22Rv1 (cell line): ENCODE results near the gene MYLK.
"Not testable (repeated sequence)": the region's sequence is repeated elsewhere in the genome, so short reads cannot be mapped to it uniquely, and the experiment has no call there.

Experiments used
- H3K27ac ChIP-seq: fragments of 450-650 bp; 2 replicates; pipeline ENCODE4 v1.5.1; 2017
- ZFX ChIP-seq: fragments of 450-650 bp; IDR thresholded peaks from 2 replicates; pipeline ENCODE4 v1.6.1; 2017; ENCODE audit warnings: antibody characterized with exemption, borderline replicate concordance
- TF ChIP-seq, protein P1 (sequence below): fragments of 450-650 bp; IDR thresholded peaks from 2 replicates; pipeline ENCODE4 v1.5.1; 2017; ENCODE audit warnings: mild to moderate bottlenecking

MYLK gene

DNA sequence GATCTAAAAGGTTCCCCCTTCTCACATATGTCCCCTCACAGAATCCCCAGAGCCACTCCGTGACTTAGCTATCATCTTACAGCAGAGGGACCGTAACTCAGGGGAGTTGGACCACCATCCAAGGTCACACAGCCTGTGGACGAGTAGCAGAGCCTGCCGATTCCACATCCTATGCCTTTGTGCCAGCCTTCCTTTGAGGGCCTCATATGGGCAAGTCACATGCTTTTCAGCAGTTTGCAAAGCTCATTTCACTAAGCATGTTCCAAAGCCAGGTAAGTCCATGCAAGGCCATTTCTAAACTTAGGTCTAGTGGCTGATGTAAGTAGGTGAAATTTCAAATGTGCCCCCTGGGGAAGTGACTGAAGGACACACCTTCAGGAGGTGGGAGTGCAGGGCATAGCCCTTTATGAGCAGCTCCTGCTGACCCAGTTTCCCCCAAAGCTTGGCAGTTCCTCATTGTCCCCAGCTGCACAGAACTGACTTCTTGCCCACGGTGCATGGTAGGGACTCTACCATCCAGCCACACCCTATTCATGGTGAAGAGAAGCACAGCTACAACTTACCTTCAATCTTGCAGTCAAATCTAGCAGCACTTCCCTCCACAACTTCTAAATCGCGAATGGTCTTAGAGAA is 265.9 kb downstream of the MYLK start:
- H3K27ac ChIP-seq = no peak overlapping the region

DNA sequence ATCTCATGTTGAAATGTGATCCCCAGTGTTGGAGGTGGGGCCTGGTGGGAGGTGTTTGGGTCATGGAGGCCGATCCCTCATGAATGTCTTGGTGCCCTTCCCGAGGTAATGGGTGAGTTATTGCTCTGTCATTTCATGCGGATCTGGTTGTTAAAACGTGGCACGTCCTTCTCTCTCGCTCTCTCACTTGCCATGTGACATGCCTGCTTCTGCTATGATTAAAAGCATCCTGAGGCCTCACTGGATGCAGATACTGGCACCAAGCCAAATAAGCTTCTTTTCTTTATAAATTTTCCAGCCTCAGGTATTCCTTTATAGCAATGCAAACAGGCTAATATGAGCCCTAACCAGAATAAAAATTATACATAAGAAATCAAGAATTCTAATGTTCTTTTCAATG is 267.5 kb downstream of the MYLK start:
- no peak for TF ChIP-seq ZFX
- TF ChIP-seq, protein P1, sequence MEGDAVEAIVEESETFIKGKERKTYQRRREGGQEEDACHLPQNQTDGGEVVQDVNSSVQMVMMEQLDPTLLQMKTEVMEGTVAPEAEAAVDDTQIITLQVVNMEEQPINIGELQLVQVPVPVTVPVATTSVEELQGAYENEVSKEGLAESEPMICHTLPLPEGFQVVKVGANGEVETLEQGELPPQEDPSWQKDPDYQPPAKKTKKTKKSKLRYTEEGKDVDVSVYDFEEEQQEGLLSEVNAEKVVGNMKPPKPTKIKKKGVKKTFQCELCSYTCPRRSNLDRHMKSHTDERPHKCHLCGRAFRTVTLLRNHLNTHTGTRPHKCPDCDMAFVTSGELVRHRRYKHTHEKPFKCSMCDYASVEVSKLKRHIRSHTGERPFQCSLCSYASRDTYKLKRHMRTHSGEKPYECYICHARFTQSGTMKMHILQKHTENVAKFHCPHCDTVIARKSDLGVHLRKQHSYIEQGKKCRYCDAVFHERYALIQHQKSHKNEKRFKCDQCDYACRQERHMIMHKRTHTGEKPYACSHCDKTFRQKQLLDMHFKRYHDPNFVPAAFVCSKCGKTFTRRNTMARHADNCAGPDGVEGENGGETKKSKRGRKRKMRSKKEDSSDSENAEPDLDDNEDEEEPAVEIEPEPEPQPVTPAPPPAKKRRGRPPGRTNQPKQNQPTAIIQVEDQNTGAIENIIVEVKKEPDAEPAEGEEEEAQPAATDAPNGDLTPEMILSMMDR = no peak

More for the DNA sequence above, 265.9 kb downstream of the MYLK start:
- TF ChIP-seq, protein P1 = no peak
- no peak for TF ChIP-seq ZFX

DNA sequence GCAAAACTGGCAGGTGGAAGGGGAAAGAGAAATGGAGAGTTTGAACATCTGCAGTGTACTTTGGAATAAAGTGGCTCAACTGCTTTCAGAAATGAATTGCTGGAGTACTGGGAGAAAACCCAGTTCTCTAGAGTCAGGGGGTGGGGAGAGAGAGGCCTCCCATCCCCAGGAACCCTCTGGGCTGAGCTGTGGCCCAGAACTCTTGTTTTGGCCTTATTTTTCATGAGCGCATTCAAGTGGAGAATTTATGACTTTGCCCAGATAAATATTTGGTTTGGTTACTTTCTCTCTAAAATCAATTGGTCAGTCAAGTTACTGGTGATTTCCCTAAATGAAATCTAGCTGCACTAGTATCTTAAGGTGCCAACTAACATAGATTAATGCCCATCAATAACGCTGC is 270.6 kb downstream of the MYLK start:
- TF ChIP-seq ZFX = no peak
- TF ChIP-seq, protein P1 = no peak

More for the DNA sequence above, 267.5 kb downstream of the MYLK start:
- no peak overlapping the region for H3K27ac ChIP-seq

DNA sequence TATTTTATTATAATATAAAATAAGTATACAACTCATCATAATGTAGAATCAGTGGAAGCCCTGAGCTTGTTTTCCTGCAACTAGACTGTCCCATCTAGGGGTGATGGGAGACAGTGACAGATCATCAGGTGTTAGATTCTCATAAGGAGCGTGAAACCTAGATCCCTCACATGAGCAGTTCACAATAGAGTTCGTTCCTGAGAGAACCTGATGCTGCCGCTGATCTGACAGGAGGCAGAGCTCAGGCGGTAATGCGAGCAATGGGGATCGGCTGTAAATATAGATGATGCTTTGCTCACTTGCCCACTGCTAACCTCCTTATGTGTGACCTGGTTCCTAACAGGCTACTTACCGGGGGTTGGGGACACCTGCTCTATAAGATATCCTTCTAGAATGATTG is 272.5 kb downstream of the MYLK start:
- not testable (repeated sequence) for H3K27ac ChIP-seq

More for the DNA sequence above, 270.6 kb downstream of the MYLK start:
- H3K27ac ChIP-seq = no peak overlapping the region

DNA sequence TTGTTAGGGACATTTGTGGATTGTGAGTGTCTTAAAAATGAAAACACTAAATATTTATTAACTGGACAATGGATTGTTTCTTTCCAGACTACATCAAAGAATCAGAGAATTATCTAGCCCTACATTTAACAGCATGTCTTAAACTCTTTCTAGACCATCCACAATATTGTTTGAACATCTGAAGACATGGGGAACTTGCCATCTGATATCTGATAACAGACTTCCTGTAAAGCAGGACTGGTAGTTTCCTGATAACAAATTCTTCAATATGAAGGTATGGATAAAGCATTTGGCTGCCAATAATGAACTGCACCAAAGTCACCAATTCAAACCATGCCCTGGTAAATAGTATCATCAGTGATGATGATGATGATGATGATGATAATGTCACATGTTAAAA is 273.1 kb downstream of the MYLK start:
- no peak overlapping the region for H3K27ac ChIP-seq
- no peak for TF ChIP-seq ZFX
- TF ChIP-seq, protein P1 = no peak

DNA sequence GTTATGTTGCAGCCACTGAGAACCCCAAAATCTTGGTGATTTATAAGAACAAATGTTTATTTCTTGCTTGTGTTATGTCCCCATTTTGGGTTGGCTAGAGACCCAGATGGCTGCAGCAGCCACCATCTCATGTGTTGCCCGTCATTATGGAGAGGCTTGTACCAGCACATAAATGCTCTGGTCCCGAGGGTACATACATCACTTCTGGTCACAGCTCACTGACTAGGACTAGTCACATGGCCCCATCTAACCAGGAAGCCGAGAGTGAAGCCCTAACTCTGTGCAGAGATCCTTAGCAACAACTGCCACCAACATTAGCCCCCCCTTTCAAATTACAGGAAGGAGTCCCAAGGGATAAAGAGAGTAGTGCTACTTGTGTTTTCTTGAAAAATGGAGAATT is 273.8 kb downstream of the MYLK start:
- TF ChIP-seq, protein P1 = no peak
- TF ChIP-seq ZFX = no peak
- H3K27ac ChIP-seq = no peak overlapping the region

DNA sequence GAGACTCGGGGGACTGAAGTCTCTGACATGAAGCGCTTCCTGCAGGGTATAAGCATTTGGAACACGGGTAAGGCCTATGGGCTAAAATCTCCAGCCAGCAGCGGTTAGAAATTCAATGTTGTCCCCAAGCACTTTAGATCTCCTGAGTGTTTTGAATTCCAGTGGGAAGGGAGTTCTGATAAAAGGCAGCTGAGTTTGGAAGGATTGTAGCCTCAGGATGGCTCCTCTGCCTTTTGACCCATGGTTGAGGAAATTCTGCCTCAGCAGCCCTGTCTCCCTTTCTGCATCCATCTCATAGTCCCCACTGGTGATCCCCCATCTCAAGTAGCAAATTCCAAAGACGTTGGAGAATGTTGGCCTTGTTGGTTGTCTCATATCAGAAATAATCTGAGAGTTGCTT is 275.1 kb downstream of the MYLK start:
- TF ChIP-seq ZFX = no peak
- TF ChIP-seq, protein P1 = no peak
- no peak overlapping the region for H3K27ac ChIP-seq

DNA sequence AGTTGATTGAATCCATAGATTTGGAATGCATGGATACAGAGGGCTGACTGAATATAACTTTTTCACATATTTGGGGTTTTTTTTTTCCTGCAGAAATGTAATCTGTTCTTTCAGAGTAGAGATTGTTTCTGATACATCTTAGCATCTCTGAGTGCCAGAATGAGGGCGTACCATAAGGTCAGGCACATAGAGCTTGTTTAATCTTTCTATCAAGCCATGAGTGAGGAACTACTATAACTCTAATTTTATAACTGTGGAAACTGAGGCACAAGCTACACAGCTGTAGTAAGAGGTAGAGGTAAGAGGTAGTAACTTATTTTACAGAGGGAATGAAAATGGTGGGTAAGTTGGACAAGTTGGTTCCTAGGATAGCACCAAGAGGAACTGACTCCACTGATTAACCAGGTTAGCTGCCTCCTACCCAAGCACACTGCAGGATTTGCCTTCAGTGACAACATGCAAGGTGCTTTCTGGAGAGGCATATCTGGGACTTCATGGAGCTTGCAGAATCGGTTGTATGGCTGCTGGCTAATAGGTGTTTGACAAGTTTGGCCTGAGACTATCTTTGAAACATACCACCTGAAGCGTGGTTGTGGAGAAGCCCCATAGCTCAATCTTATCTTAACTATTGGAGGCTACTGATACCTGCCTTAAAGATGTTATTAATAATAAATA is 275.7 kb downstream of the MYLK start:
- H3K27ac ChIP-seq = no peak overlapping the region

More for the DNA sequence above, 275.7 kb downstream of the MYLK start:
- no peak for TF ChIP-seq ZFX
- TF ChIP-seq, protein P1 = no peak
